KOPT-K1 (cell line): Measurements from ENCODE around the gene TADA1.
"Not testable (repeated sequence)": the region's sequence is repeated elsewhere in the genome, so short reads cannot be mapped to it uniquely, and the experiment has no call there.

Experiments
- H3K27ac ChIP-seq: fragments of 200-600 bp; sonication (generic); 2 replicates; pipeline ENCODE4 v1.5.1; 2016; ENCODE audit warnings: antibody characterized with exemption, mild to moderate bottlenecking, low read depth, low read length; ENCODE audit not compliant: poor library complexity, severe bottlenecking
- H3K36me3 ChIP-seq: fragments of 200-600 bp; sonication (generic); 2 replicates; pipeline ENCODE4 v1.5.1; 2017; ENCODE audit warnings: antibody characterized with exemption, mild to moderate bottlenecking, low read length, moderate library complexity; ENCODE audit not compliant: insufficient read depth
- H3K9me3 ChIP-seq: fragments of 200-600 bp; sonication (generic); 2 replicates; pipeline ENCODE4 v1.5.1; 2017; ENCODE audit warnings: antibody characterized with exemption, low read length, mild to moderate bottlenecking; ENCODE audit not compliant: insufficient read depth, poor library complexity, severe bottlenecking

TADA1 gene

GRCh38 chr1:166906647-166907046 is 30.6 kb upstream of the TADA1 start:
- H3K9me3 ChIP-seq: peaks cover 7% of the 10 kb centered on the region
- H3K36me3 ChIP-seq: no peaks in the 10 kb centered on the region
- no peak overlapping the region for H3K27ac ChIP-seq

- Histone ChIP-seq H3K36me3 (no peaks in the 10 kb centered on the region), H3K27ac (no peak overlapping the region), H3K9me3 (no peaks in the 10 kb centered on the region)
Measured at GRCh38 chr1:166905900-166906299, 29.8 kb upstream of the TADA1 start.

- H3K9me3 ChIP-seq: no peaks in the 10 kb centered on the region
- H3K27ac ChIP-seq: no peak overlapping the region
- H3K36me3 ChIP-seq: no peaks in the 10 kb centered on the region
Measured at GRCh38 chr1:166905136-166905535, 29.1 kb upstream of the TADA1 start.

- peaks cover 2% of the 10 kb centered on the region for H3K9me3 ChIP-seq
Measured at GRCh38 chr1:166903232-166903631, 27.2 kb upstream of the TADA1 start.

GRCh38 chr1:166902279-166902678 is 26.2 kb upstream of the TADA1 start:
- Histone ChIP-seq H3K27ac (no peak overlapping the region), H3K36me3 (no peaks in the 10 kb centered on the region), H3K9me3 (peaks cover 12% of the 10 kb centered on the region)

More at GRCh38 chr1:166903232-166903631, 27.2 kb upstream of the TADA1 start:
- H3K36me3 ChIP-seq: no peaks in the 10 kb centered on the region
- no peak overlapping the region for H3K27ac ChIP-seq

- H3K9me3 ChIP-seq: peaks cover 18% of the 10 kb centered on the region
- no peaks in the 10 kb centered on the region for H3K36me3 ChIP-seq
- H3K27ac ChIP-seq: no peak overlapping the region
Measured at GRCh38 chr1:166900987-166901386, 24.9 kb upstream of the TADA1 start.

GRCh38 chr1:166899769-166900168 is 23.7 kb upstream of the TADA1 start:
- Histone ChIP-seq H3K27ac (no peak overlapping the region), H3K9me3 (peaks cover 18% of the 10 kb centered on the region), H3K36me3 (no peaks in the 10 kb centered on the region)

- no peak overlapping the region for H3K27ac ChIP-seq
- H3K36me3 ChIP-seq: no peaks in the 10 kb centered on the region
- peaks cover 18% of the 10 kb centered on the region for H3K9me3 ChIP-seq
Measured at GRCh38 chr1:166895766-166896165, 19.7 kb upstream of the TADA1 start.

- H3K27ac ChIP-seq: no peak overlapping the region
- no peaks in the 10 kb centered on the region for H3K9me3 ChIP-seq
- no peaks in the 10 kb centered on the region for H3K36me3 ChIP-seq
Measured at GRCh38 chr1:166889776-166890175, 13.7 kb upstream of the TADA1 start.

GRCh38 chr1:166888373-166889111 is 12.5 kb upstream of the TADA1 start:
- Histone ChIP-seq H3K27ac (no peak overlapping the region), H3K9me3 (no peaks in the 10 kb centered on the region), H3K36me3 (no peaks in the 10 kb centered on the region)

- H3K27ac ChIP-seq: peak overlapping the region; percentile 8
- no peaks in the 10 kb centered on the region for H3K9me3 ChIP-seq
- no peaks in the 10 kb centered on the region for H3K36me3 ChIP-seq
Measured at GRCh38 chr1:166884971-166885370, 8.9 kb upstream of the TADA1 start.

GRCh38 chr1:166884040-166884642 is 8.1 kb upstream of the TADA1 start:
- H3K27ac ChIP-seq: no peak overlapping the region
- H3K9me3 ChIP-seq: no peaks in the 10 kb centered on the region
- H3K36me3 ChIP-seq: no peaks in the 10 kb centered on the region

- Histone ChIP-seq H3K9me3 (no peaks in the 10 kb centered on the region), H3K36me3 (no peaks in the 10 kb centered on the region), H3K27ac (no peak overlapping the region)
Measured at GRCh38 chr1:166882893-166883292, 6.8 kb upstream of the TADA1 start.

GRCh38 chr1:166878173-166878917 is 2.3 kb upstream of the TADA1 start:
- not testable (repeated sequence) for H3K9me3 ChIP-seq, H3K36me3 ChIP-seq, H3K27ac ChIP-seq

- Histone ChIP-seq H3K9me3 (no peaks in the 10 kb centered on the region), H3K36me3 (peaks cover 12% of the 10 kb centered on the region; the same call in 1 of the 2 replicates), H3K27ac (peak overlapping the region; percentile 77)
Measured at GRCh38 chr1:166876540-166876838, 425 bp upstream of the TADA1 start.
